HG03520 (cell line): ENCODE results near the gene EIF1.
A peak's percentile ranks its signal among the peaks of the same experiment; 100 is the strongest.
"Not testable (repeated sequence)": the region's sequence is repeated elsewhere in the genome, so short reads cannot be mapped to it uniquely, and the experiment has no call there.

Source experiments
- ATAC-seq: cut with Tn5 transposase; IDR thresholded peaks from one replicate; pipeline ENCODE4 v1.9.1; 2021; ENCODE audit warnings: mild to moderate bottlenecking, moderate library complexity; ENCODE audit not compliant: unreplicated experiment

EIF1 gene

DNA sequence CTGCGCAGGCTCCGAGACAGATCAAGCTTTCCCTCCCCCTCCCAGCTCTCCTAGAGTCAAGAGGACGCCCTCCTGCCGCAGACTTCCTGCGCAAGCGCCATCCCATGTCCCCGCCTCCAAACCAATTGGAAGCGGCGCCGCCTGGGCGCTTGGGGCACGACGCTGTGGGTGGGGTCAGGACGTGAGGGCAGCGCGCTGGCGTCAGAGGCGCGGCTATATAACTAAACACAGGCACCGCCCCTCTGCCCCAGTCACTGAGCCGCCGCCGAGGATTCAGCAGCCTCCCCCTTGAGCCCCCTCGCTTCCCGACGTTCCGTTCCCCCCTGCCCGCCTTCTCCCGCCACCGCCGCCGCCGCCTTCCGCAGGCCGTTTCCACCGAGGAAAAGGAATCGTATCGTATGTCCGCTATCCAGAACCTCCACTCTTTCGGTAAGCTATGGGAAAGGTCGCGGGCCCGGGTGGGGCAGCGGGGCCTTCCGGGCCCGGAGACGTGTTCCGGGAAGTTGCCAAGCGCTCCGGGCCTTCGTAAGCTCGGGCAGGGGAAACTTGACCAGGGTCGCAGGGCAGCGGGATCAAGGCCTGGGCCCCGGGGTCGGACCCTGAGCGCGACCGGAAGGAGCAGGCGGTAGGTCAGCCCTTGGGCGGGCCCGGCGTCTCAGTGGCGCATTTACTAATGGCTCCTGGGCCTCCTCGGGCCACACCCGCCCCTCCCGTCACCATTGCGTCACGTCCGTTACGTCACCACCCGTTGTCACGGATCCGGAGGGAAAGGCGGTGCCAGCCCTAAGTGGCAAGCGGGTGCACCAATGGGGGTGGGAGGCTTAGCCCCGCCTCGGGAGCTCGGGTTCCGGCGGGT lies at the start of gene EIF1:
Gene EIF1 (plus strand): TSS at position 245 of the 856 bp plus-strand sequence. CDS start 154 bp downstream, at position 399.
- ATAC-seq = peak; percentile 72

DNA sequence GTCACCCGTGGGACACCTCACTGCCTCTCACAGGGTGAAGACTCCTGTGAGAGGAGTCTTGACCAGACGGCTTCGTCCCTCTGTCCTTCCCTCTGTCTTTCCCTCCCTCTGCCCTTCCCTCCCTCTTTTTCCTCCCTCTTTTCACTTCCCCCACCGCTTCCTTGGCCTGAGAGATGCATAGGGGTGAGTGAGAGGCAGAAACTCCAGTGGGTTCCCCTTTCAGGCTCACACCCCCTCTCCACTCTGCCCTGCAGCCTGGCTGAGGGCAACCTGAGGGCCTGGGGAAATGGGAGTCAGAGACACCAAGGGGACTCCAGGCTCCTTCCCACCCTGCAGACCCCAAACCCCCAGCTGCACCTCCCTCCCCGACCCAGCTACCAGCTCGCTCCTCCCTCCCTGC lies 49.7 kb upstream of the EIF1 start:
- ATAC-seq = no peak

DNA sequence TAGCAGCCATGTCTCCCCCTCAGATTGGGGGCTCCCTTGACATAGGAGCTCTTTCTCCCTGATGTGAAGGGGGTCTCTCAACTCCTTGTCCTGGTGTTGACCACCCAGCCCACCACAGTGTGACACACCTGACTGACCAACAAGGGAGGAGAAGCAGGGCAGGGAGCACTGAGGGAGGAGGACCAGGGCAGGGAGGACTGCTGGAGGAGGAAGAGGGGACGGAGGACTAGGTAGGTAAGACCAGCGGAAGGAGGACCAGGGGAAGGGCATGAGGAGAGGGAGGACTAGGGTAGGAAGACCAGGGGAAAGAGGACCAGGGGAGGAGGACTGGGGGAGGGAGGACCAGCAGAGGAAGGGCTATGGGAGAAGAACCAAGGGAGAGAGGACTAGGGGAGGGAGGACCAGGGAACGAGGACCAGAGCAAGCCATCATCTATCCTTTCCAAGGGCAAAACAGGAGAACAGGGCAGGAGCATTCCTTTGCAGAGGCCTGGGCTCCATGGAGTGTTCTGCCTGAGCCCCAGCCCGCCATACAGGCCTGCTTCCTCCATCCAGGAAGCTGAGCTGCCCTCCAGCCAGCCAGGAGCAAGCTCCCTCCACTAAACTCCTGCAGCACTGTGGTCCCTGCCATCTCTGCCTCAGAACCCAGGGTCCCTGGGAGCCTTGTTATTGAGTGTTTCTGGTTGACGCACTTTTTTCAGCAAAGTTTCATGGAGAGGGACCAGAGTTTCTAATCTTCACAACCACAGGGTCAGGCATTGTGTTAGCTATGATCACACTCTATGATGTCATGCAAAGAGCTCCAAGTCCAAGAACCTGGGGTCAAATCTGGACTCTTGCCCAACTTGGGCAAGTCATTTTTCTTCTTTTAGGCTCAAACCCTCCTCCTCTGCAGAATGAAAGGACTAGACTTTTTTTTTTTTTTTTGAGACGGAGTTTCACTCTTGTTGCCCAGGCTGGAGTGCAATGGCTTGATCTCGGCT lies 48.9 kb upstream of the EIF1 start:
- ATAC-seq = no peak

DNA sequence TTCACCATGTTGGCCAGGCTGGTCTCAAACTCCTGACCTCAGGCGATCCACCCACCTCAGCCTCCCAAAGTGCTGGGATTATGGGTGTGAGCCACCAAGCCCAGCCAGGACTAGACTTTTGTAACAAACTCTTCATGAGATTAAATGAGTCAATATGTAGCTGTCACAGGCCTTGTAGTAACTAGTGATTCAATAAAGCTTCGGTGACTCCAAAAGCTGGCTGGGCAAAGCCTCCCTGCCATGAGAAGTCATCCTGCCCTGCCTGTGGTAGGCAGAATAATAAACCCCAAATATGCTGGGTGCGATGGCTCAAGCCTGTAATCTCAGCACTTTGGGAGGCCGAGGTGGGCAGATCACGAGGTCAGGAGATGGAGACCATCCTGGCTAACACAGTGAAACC lies 48.1 kb upstream of the EIF1 start:
- ATAC-seq = not testable (repeated sequence)

DNA sequence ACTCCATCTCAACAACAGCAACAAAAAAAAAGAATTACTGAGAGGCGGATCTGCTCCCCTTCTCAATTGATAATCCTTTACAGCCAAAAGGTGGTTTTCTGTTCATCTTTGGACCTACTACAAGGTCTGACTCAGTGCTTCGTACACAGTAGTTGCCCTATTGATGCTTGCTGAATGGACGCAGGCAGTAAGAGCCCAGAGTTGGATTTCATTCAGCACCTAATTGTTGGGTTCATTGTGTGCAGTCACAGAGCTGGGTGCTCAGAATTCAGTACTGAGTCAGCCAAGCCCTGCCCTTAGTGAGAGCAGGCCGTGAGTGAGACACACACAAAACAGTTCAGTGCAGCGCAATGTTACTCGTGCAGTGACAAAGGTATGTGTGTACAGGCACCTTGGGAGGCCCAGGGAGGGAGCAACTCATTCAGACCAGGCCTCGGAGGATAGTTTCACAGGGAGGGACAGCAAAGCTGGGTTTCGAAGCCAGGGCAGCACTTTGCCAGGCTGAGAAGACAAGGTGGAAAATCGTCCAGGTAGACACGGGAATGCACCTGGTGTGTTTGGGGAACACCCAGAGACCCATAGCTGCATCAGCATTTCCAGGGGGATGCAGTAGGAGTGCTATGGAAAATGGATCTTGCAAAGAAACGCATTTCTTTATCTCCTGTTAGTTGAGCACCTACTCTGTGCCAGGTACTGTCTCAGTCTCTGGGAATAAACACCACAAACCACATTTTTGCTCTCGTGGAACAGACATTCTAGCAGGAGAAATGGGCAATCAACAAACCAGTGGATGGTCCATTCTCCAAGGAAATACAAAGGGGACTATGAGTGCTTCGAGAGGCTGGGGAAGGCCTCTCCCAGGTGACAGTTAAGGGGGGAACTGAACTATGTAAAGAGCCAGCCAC lies 46.2 kb upstream of the EIF1 start:
- ATAC-seq = no peak

DNA sequence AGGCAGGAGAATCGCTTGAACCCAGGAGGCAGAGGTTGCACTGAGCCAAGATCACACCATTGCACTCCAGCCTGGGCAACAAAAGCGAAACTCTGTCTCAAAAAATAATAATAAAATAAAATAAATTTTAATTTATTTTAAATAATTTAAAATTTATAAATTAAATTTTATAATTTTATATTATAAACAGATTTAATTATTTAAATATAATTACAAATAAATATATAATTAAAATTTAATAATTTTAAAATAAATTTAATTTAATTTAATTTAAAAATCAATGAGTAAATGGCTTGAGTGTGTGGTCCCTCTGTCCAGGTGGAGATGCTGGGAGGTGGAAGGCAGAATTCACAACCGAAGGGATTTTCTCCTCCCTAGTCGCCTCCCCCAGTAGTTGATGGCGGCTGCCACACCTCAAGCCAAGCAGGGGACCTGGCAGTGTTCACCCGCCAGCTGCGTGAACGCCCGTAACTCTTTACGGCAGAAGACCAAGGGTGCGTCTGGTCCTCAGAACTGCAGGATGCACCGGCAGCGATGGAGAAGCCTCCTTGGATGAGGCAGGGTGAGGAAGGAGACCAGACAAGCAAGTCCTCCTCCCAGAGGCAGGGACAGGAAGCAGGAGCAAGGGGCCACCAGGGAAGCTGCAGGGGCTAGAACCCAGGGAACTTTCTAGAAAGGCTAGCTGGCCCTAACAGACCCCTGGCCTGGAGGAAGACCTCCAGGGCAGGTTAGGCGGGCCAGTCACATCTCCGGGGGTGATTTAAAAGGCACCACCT lies 41.5 kb upstream of the EIF1 start:
- ATAC-seq = no peak

DNA sequence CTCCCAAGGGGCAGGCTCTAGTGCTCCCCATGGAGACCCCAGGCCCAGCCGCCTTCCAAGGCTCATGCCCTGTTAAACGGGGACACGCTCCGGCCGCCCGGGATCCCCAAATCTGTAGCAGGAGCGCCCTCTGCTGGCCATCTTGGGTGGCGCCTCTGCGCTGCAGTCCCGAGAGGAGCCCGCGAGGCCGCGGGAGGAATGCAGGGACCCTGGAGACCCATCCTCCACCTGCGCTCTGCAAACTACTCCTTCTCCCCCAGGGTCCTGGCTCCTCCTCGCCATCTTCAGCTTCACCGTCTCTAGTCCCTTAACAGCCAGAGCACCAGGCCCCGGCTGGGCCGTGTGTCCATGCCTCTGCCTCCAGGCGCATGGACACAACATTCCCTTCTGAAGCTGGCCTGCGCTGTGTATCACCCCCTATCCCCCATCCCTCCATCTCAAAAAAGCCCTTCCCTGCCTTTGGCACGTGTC lies 40.7 kb upstream of the EIF1 start:
- no peak for ATAC-seq

DNA sequence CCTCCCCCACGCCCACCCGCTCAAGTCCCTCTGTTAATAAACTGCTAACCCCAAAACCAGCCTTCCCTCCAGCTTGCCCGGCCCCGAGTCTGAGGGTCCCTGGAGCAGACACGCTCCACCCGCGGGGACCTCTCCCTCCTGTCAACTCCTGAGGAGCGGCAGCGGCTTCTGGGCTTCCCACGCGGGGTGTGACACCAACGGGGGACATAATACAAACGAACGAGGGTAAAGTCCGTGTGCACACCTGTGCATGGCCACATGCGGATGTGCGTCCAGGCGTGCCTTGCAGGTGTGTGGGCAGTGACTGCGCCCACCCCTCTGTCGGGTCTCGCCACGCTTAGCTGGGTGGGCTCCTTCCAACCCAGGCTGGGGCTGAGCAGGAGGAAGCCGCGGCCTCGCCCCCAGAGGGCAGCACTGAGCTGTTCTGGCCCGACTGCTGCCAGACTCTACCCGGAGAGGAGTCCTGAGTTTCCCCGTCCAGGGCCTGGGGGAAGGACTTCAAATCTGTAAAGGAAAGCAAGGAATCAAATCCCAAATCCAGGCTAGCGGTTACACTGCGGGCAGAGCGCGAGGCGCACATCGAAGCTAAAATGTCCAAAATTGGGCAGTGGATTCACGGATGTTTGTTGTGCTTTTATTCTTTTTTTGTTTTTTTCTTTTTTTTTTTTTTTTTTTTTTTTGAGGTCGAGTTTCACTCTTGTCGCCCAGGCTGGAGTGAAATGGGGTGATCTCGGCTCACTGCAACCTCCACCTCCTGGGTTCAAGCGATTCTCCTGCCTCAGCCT lies 40.1 kb upstream of the EIF1 start:
- no peak for ATAC-seq

DNA sequence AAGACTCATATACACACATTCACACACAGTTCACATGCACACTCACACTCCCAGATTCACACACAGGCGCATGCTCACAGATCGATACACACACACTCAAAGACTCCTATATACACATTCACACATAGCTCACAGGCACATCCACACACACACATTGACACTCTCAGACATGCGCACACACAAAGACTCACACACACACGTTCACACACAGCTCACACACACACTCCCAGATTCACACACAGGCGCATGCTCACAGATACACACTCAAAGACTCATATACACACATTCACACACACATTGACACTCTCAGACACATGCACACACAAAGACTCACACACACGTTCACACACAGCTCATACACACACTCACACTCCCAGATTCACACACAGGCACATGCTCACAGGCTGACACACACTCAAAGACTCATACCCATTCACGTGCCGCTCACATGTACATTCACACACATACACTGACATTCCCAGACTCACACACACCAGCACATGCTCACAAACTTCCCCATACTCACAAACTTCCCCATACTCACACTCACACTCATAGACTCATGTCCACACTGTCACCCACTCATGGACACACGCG lies 38.7 kb upstream of the EIF1 start:
- no peak for ATAC-seq

DNA sequence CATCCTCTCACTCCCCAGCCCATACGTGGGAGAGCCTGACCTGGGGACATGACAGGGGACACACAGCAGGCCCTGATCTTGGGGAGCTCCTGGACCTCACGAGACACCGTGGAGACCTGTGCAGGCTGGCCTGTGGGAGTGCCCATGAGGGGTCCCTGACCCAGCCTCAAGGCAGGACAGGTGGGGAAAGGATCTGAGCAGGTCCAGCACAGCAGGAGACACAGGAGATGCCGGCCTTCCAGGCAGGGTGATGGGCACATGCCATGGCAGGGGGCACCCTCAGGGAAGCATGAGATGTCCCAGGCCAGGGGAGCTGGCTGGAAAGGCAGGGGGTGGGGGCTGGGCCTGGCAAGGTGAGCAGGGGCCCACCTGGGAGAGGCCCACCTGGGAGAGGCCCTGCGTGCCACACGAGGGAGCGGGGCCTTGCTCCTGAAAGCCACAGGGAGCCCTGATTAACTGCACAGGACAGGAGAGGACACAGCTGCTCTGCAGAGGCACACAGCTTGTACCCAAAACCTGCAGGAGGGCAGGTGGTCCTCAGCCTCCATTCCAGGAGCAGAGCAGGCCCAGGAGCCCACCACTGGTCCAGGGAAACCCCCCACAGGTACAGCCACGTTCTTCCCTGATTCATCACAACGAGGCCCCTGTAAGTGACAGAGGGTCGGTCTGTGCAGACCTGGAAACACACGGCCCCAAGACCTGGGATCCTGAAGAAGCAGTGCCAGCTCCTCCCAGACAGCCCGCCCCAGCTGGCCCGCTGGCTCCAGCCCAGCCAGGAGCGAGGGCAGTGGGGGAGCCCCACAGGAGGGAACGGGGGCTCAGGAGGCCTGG lies 37.7 kb upstream of the EIF1 start:
- ATAC-seq = no peak

DNA sequence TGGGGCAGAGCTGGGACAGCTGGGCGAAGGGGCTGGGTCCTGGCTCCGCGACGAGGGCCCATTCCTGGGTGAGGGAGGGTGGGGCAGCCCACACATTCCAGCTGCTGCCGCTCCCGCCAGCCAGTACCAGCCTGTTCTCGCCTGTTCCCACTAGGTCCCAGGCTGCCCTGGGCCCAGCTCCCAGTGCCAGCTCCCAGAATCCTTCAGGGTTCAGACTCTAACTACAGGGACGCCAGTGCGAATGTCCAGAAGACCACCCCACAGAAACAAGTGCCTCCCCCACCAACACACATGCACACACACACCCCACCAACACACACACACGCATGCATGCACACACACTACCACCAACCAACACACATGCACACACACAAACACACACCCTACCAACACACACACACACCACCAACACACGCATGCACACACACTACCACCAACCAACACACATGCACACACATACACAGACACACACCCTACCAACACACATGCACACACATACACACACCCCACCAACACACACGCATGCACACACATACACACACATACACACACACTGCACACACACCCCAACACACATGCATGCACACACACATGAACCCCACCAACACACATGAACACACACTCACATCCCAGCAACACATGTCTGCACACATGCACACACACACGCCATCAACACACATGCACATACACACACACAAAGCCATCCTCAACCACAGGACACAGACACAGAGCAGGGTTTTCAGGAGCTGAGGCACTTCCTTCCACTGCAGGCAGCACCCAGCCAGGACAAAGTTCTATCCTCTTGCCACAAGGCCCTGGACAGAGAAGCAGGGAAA lies 36.8 kb upstream of the EIF1 start:
- no peak for ATAC-seq

DNA sequence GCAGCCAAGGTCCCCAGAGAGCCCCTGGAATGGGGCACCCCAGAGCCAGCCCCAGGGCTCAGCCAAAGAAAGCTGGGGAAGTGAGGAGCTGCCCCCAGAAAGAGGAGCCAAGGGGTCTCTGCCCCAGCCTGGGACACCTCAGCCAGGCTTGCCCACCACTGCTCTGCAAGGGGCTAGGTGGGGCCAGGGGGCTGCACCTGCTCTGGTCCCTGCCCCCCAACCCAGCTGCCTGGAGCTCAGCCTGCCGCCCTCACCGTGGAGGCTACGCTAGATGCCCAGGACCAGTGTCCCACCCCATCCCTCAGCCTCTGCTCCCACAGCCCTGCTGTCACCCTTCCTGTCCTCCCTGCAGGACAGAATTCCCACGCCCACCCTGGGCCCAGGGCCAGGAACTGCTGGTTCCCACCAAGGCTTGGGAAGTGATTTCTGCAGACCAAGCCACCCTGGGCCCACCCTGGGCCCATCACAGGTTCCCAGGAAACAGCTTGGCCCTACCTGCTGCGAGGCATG lies 36.2 kb upstream of the EIF1 start:
- ATAC-seq = no peak

DNA sequence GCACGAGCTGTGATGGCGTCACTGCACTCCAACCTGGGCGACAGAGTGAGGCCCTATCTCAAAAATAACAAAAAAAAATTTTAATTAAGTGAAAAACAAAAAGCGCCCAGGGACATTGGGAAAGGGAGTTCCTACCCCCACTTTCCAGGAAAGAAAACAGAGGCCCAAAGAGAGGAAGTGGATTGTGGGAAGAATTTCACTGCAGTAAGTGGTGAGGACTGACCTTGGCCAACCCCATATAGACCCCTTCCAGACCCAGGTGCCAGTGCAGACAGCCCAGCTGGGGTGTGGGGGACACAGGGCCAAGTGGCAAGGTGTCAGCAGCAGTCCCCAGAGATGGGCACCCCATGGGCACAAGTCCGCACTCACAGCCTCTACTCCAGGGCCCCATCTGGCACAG lies 35.3 kb upstream of the EIF1 start:
- ATAC-seq = no peak

DNA sequence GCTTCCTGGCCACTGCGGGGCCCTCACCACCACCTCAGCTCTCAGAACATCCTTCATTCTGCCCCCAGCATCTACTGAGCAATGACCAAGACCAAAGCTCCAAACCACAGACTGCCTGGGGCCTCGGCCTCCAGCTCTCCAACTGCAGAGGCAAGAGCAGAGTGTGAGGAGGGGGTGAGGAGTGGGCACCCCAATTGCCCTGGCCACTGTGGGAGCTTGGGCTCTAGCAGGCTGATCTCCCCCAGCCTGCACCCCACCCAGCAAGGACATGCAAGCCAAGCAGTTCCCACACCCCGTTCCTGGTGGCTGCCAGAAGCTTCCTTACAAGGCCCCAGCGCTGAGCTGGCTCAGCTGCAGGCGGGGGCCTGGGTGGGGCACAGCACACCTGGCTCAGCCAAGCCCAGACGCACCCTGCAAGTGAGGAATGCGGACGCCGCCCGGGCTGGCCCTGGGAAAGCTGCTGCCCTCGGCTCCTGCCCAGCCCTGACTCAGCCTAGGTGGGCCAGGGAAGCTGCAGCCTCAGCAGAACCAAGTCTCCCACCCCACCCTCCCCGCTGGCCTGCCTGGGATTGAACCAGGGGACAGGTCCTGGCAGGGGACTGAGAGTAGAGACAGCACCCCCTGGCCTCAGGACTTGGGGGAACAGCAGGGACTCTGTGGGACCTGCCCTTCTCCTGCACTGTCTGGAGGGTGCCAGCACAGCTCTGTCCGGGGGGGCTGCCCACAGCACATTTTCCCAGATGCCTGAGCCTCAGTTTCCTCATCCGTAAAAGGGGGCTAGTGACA lies 34.6 kb upstream of the EIF1 start:
- ATAC-seq = no peak

DNA sequence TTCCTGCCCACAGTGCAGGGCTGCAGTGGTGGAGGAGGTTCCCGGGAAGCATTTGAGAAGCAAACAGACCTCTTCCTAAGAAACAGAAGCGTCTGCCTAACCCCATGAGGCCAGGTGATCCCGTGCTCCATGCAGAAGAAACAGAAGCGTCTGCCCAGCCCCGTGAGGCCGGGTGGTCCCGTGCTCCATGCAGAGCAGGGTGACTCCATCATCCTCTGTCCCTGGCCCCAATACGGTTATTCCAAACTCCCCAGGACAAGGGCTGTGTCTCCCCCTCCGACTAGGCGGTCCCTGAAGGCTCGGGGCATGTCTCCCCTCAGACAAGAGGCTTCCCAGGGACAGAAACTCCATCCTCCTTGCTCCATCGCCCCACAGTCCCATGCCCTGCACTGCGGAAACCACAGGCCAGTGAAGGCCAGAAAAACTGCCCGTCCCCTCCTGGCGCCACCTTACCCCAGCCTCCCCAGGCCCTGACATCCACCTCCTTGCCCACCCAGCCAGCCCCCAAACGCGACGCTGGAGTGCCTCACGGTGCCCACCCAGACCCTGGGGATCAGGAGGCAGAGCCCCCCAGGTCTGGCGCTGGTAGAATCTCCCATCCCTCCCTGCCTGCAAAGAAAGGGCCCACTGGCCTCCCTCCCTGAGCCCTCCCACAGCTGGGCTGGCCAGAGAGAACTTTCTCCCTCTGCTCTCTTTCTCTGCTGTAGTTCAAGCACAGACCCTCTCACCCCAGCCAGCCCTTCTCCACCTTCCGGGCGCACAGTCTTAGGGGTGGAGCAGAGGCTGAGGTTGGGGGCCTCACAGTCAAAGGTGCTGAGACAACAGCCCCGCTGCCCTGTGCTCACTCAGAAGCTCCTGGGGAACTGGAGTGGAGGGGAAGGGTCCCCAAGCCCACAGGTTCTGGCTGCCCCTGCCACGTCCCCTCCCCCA lies 33.7 kb upstream of the EIF1 start:
- no peak for ATAC-seq
